CD4-positive, alpha-beta memory T cell (primary cell): ENCODE data around the gene NOL3. TPM values are rescaled to one million over a fixed set of nuclear protein-coding genes. Genes with fewer than 3 reads are reported as not detected.
"Not testable (repeated sequence)": the region's sequence is repeated elsewhere in the genome, so short reads cannot be mapped to it uniquely, and the experiment has no call there.

Source experiments
- CTCF ChIA-PET: fragments of 350-600 bp; sonication (Branson Sonifier 250); formaldehyde crosslinking; loops from one replicate; lab custom pipeline; 2021; ENCODE audit warnings: inconsistent platforms; ENCODE audit not compliant: partially characterized antibody; lab: Charles Lee
- POLR2A ChIA-PET: fragments of 350-600 bp; sonication (Branson Sonifier 250); formaldehyde crosslinking; loops from one replicate; lab custom pipeline; 2021; ENCODE audit not compliant: partially characterized antibody; lab: Charles Lee
- DNase-seq, 5 donors: peaks; one replicate each; pipeline versions ENCODE4 v3.0.0 to v3.0.0-alpha.2; 2020 to 2022; ENCODE audit warnings: mixed read lengths in 1 of 5
- H3K27ac ChIP-seq: one replicate; pipeline ENCODE4 v1.7.0; 2013; ENCODE audit warnings: low read depth, low read length
- H3K27me3 ChIP-seq: 2 replicates; pipeline ENCODE4 v1.7.0; 2013; ENCODE audit warnings: mild to moderate bottlenecking, low read length, moderate library complexity; ENCODE audit not compliant: insufficient read depth
- H3K36me3 ChIP-seq: 2 replicates; pipeline ENCODE4 v1.7.0; 2013; ENCODE audit warnings: mild to moderate bottlenecking, low read length, moderate library complexity; ENCODE audit not compliant: insufficient read depth
- H3K4me1 ChIP-seq: 2 replicates; pipeline ENCODE4 v1.7.0; 2013; ENCODE audit warnings: mild to moderate bottlenecking, low read length, moderate library complexity; ENCODE audit not compliant: insufficient read depth
- H3K4me3 ChIP-seq, 2 donors: one replicate each; pipeline ENCODE4 v1.7.0; 2013; ENCODE audit warnings: low read length in 2 of 2, mild to moderate bottlenecking in 1 of 2
- H3K9me3 ChIP-seq, 2 donors: one replicate each; pipeline ENCODE4 v1.7.0; 2013; ENCODE audit warnings: low read length in 2 of 2, control low read depth in 1 of 2; ENCODE audit not compliant: control insufficient read depth in 1 of 2
- H3K27ac Mint-ChIP-seq, 7 donors: one replicate each; pipeline ENCODE4 v1.8.0; 2020 to 2021; ENCODE audit warnings: mixed read lengths in 7 of 7, mild to moderate bottlenecking in 6 of 7, inconsistent platforms in 3 of 7, moderate library complexity in 3 of 7
- H3K27me3 Mint-ChIP-seq, 2 donors: one replicate each; pipeline ENCODE4 v1.8.0; 2020 to 2021; ENCODE audit warnings: mixed read lengths in 2 of 2
- H3K36me3 Mint-ChIP-seq, 2 donors: one replicate each; pipeline ENCODE4 v1.8.0; 2020 to 2021; ENCODE audit warnings: mixed read lengths in 2 of 2, inconsistent platforms in 1 of 2, mild to moderate bottlenecking in 1 of 2
- H3K4me1 Mint-ChIP-seq, 4 donors: one replicate each; pipeline ENCODE4 v1.8.0; 2020 to 2021; ENCODE audit warnings: mixed read lengths in 4 of 4, mild to moderate bottlenecking in 1 of 4
- H3K4me3 Mint-ChIP-seq, 8 donors: one replicate each; pipeline ENCODE4 v1.8.0; 2020 to 2021; ENCODE audit warnings: mixed read lengths in 8 of 8, mild to moderate bottlenecking in 7 of 8, moderate library complexity in 6 of 8, inconsistent platforms in 3 of 8
- H3K9me3 Mint-ChIP-seq, 8 donors: one replicate each; pipeline ENCODE4 v1.8.0; 2020 to 2021; ENCODE audit warnings: mixed read lengths in 8 of 8, mild to moderate bottlenecking in 5 of 8, inconsistent platforms in 3 of 8, moderate library complexity in 1 of 8
- intact Hi-C: fragments of 100-400 bp; cut with micrococcal nuclease; formaldehyde crosslinking; loops from one replicate; pipeline ENCODE4 v1.15.1; 2023
- polyA plus RNA-seq, 2 donors: library from polyadenylated mRNA; unstranded; fragments of 300-500 nt; fragmentation: Illumina TruSeq; gene quantifications; one replicate each; pipeline ENCODE4 v1.2.3, GENCODE V29; 2021
- total RNA-seq, 2 experiments: library from RNA; stranded (reverse); gene quantifications; one replicate each; pipeline ENCODE4 v1.2.3, GENCODE V29; 2021

Gene NOL3
- 10 to 100 TPM in 1 of 2 experiments, 1 to 10 TPM in 1; 9.6 to 12.5 TPM for total RNA-seq
- 1 to 10 TPM; 1.3 to 1.7 TPM for polyA plus RNA-seq

GRCh38 chr16:67170168-67170948, at the start of gene NOL3:
TSS of gene NOL3 (plus strand) at chr16:67170538.
- Mint-ChIP-seq H3K4me3 (peak within 1 kb of the TSS; percentile 41 to 87 (median 79)), H3K27ac (peak within 1 kb of the TSS in 5 of 7 donors; percentile 34 to 71 (median 63)), H3K27me3 (peaks cover 18 to 31% of the 10 kb centered on the region in 2 donors), H3K36me3 (no peaks in the 10 kb centered on the region), H3K9me3 (no peaks in the 10 kb centered on the region), H3K4me1 (peaks cover 19 to 58% (median 22%) of the 10 kb centered on the region in 4 donors)
- Histone ChIP-seq H3K36me3 (no peaks in the 10 kb centered on the region), H3K4me3 (peak within 1 kb of the TSS in 1 of 2 donors; percentile 27), H3K4me1 (peaks cover 35% of the 10 kb centered on the region), H3K27ac (no peak within 1 kb of the TSS), H3K27me3 (peaks cover 27% of the 10 kb centered on the region), H3K9me3 (no peaks in the 10 kb centered on the region)
- intact Hi-C loops, result no loop called here
- ChIA-PET CTCF (interaction anchor here (0.9 to 4.1 kb wide), 5 partner anchors 11 to 152 kb away, joined by 3 to 34 read pairs (median 6); partner anchors contain the start of genes FBXL8 and TRADD), POLR2A (interaction anchor here (0.8 to 13.9 kb wide), 6 partner anchors 7 to 21 kb away, joined by 3 to 320 read pairs (median 6); partner anchors contain the start of genes B3GNT9, FBXL8, HSF4 and TRADD)
- no peak for DNase-seq

DNA sequence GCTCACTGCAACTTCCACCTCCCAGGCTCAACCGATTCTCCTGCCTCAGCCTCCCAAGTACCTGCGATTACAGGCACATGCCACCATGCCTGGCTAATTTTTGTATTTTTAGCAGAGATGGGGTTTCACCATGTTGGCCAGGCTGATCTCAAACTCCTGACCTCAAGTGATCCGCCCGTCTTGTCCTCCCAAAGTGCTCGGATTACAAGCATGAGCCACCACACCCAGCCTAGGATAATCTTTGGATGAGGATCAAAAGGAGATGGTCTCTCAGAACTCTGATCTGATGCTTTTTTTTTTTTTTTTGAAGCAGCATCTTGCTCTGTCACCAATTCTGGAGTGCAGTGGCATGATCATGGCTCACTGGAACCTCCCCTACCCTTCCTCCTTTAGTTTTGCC, 47.5 kb upstream of the NOL3 start:
- H3K4me3 Mint-ChIP-seq, H3K27me3 Mint-ChIP-seq, H3K4me1 ChIP-seq, CTCF ChIA-PET, H3K27ac Mint-ChIP-seq, H3K4me3 ChIP-seq, DNase-seq, H3K27ac ChIP-seq, H3K9me3 Mint-ChIP-seq, POLR2A ChIA-PET, intact Hi-C loops, H3K27me3 ChIP-seq, H3K9me3 ChIP-seq: not testable (repeated sequence)
- Mint-ChIP-seq H3K4me1 (peaks cover 0 to 12% (median 2%) of the 10 kb centered on the region in 4 donors), H3K36me3 (peaks cover 23 to 51% of the 10 kb centered on the region in 2 donors)
- peaks cover 33% of the 10 kb centered on the region for H3K36me3 ChIP-seq

DNA sequence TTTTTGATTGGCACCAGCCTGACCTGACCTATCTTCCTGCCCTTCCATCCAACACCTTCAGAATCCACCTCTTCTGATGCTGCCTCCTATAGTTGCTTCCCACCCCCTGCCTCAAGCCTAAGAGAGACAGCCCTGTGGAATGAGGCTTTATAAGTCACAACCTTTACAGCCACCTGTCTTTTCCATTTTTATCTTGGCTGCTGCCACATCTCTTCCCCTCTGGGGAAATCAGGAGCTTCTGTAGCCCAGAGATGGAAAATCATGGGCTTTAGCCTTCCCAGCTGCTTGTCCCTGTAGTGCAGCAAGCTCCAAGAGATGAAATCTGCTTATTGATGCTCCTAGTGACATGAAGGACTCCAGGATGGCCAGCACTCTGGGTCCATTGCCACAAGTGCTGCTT, 41.9 kb upstream of the NOL3 start:
- Histone ChIP-seq H3K27ac (no peak overlapping the region), H3K36me3 (peaks cover 26% of the 10 kb centered on the region), H3K4me3 (no peak overlapping the region), H3K9me3 (no peaks in the 10 kb centered on the region), H3K4me1 (no peaks in the 10 kb centered on the region), H3K27me3 (no peaks in the 10 kb centered on the region)
- no peak overlapping the region for H3K4me3 Mint-ChIP-seq
- CTCF ChIA-PET, result interaction anchor here (0.6 to 2.2 kb wide), 4 partner anchors 11 to 261 kb away, joined by 3 to 8 read pairs (median 4); no protein-coding TSS in a partner anchor
- H3K9me3 Mint-ChIP-seq, result no peaks in the 10 kb centered on the region
- no peaks in the 10 kb centered on the region for H3K4me1 Mint-ChIP-seq
- intact Hi-C loops, result no loop called here
- POLR2A ChIA-PET, result no interaction called here
- H3K36me3 Mint-ChIP-seq, result peaks cover 31 to 65% of the 10 kb centered on the region in 2 donors
- no peak for DNase-seq
- no peaks in the 10 kb centered on the region for H3K27me3 Mint-ChIP-seq
- H3K27ac Mint-ChIP-seq, result peak overlapping the region in 3 of 7 donors; percentile 36 to 63 (median 57)

- POLR2A ChIA-PET, result interaction anchor here (1.0 kb wide), 1 partner anchor 26 kb away, joined by 3 read pairs; no protein-coding TSS in a partner anchor
- H3K36me3 ChIP-seq, result peaks cover 22% of the 10 kb centered on the region
- peaks cover 28 to 62% of the 10 kb centered on the region in 2 donors for H3K36me3 Mint-ChIP-seq
These were observed 41.5 kb upstream of the NOL3 start for GRCh38 chr16:67128887-67129286.

GRCh38 chr16:67129422-67129821, 40.9 kb upstream of the NOL3 start:
- CTCF ChIA-PET, result interaction anchor here (1.0 to 2.2 kb wide), 3 partner anchors 10 to 28 kb away, joined by 3 to 8 read pairs (median 3); no protein-coding TSS in a partner anchor

More at GRCh38 chr16:67128887-67129286, 41.5 kb upstream of the NOL3 start:
- H3K9me3 Mint-ChIP-seq, result no peaks in the 10 kb centered on the region
- H3K27me3 Mint-ChIP-seq, result no peaks in the 10 kb centered on the region
- CTCF ChIA-PET, result interaction anchor here (0.6 to 2.2 kb wide), 4 partner anchors 11 to 261 kb away, joined by 3 to 8 read pairs (median 4); no protein-coding TSS in a partner anchor
- Histone ChIP-seq H3K9me3 (no peaks in the 10 kb centered on the region), H3K4me3 (no peak overlapping the region), H3K27me3 (no peaks in the 10 kb centered on the region), H3K27ac (no peak overlapping the region), H3K4me1 (no peaks in the 10 kb centered on the region)
- no peak for DNase-seq
- H3K4me3 Mint-ChIP-seq, result no peak overlapping the region
- no peaks in the 10 kb centered on the region for H3K4me1 Mint-ChIP-seq
- peak overlapping the region in 3 of 7 donors; percentile 36 to 62 (median 40) for H3K27ac Mint-ChIP-seq
- intact Hi-C loops, result no loop called here

DNA sequence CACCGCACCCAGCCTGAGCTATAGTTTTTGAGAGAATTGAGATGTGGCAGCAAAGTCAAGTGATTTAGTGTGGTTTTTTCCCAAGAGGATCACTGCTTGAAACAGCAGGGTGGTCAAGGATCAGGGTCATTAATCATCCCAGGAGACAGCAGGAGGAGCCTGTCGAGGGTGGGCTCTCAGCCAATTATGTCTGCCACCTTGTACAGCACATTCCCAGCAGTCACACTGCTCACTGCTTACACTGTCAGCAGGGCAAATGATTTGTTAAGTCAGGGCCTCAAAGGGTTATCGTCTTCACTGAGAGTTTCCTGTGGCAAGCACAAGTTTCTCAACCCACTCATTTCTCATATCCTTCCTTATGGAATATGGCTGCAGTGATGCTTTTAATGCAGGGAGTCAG, 32.7 kb upstream of the NOL3 start:
- Mint-ChIP-seq H3K9me3 (no peaks in the 10 kb centered on the region), H3K27ac (peak overlapping the region in 2 of 7 donors; percentile 29 to 61), H3K4me3 (no peak overlapping the region), H3K27me3 (no peaks in the 10 kb centered on the region), H3K4me1 (no peaks in the 10 kb centered on the region), H3K36me3 (peaks cover 39 to 51% of the 10 kb centered on the region in 2 donors)
- no peak for DNase-seq
- Histone ChIP-seq H3K4me1 (no peaks in the 10 kb centered on the region), H3K4me3 (no peak overlapping the region), H3K9me3 (no peaks in the 10 kb centered on the region), H3K27me3 (no peaks in the 10 kb centered on the region), H3K36me3 (peaks cover 44% of the 10 kb centered on the region), H3K27ac (no peak overlapping the region)
- intact Hi-C loops, result no loop called here
- ChIA-PET POLR2A (interaction anchor here (1.0 kb wide), 1 partner anchor 17 kb away, joined by 3 read pairs; no protein-coding TSS in a partner anchor), CTCF (interaction anchor here (2.0 kb wide), 1 partner anchor 20 kb away, joined by 4 read pairs; no protein-coding TSS in a partner anchor)

More at GRCh38 chr16:67129422-67129821, 40.9 kb upstream of the NOL3 start:
- Histone ChIP-seq H3K27me3 (no peaks in the 10 kb centered on the region), H3K9me3 (no peaks in the 10 kb centered on the region), H3K36me3 (peaks cover 23% of the 10 kb centered on the region), H3K27ac (no peak overlapping the region), H3K4me1 (no peaks in the 10 kb centered on the region), H3K4me3 (no peak overlapping the region)
- H3K4me1 Mint-ChIP-seq, result no peaks in the 10 kb centered on the region
- H3K36me3 Mint-ChIP-seq, result peaks cover 33 to 62% of the 10 kb centered on the region in 2 donors
- intact Hi-C loops, result no loop called here
- no peaks in the 10 kb centered on the region for H3K9me3 Mint-ChIP-seq
- no peak for DNase-seq
- no peaks in the 10 kb centered on the region for H3K27me3 Mint-ChIP-seq
- POLR2A ChIA-PET, result interaction anchor here (1.0 kb wide), 1 partner anchor 26 kb away, joined by 3 read pairs; no protein-coding TSS in a partner anchor
- peak overlapping the region in 2 of 7 donors; percentile 23 to 52 for H3K27ac Mint-ChIP-seq
- no peak overlapping the region for H3K4me3 Mint-ChIP-seq

GRCh38 chr16:67141391-67141790, 28.9 kb upstream of the NOL3 start:
- H3K27me3 Mint-ChIP-seq, result no peaks in the 10 kb centered on the region
- H3K4me3 ChIP-seq, result no peak overlapping the region
- no peaks in the 10 kb centered on the region for H3K9me3 ChIP-seq
- CTCF ChIA-PET, result interaction anchor here (0.7 to 1.7 kb wide), 6 partner anchors 9 to 124 kb away, joined by 3 to 6 read pairs (median 4); no protein-coding TSS in a partner anchor
- H3K9me3 Mint-ChIP-seq, result no peaks in the 10 kb centered on the region
- intact Hi-C loops, result no loop called here
- H3K27me3 ChIP-seq, result no peaks in the 10 kb centered on the region
- peaks cover 41% of the 10 kb centered on the region for H3K36me3 ChIP-seq
- H3K4me3 Mint-ChIP-seq, result no peak overlapping the region
- no peak overlapping the region for H3K27ac ChIP-seq
- H3K27ac Mint-ChIP-seq, result no peak overlapping the region
- no peaks in the 10 kb centered on the region for H3K4me1 Mint-ChIP-seq
- no peaks in the 10 kb centered on the region for H3K4me1 ChIP-seq
- POLR2A ChIA-PET, result interaction anchor here (1.3 to 1.4 kb wide), 2 partner anchors 10 to 14 kb away, joined by 4 read pairs; partner anchors contain the start of gene B3GNT9
- peaks cover 32 to 59% of the 10 kb centered on the region in 2 donors for H3K36me3 Mint-ChIP-seq
- DNase-seq, result no peak
